A673 (cell line): Measurements from ENCODE around the gene SRRM4. TPM values are rescaled to one million over a fixed set of nuclear protein-coding genes. Genes with fewer than 3 reads are reported as not detected.

Experiments used
- BruUV-seq: library from RNA; stranded (reverse); fragments of 400-500 nt; replicated peaks from 2 replicates; lab custom pipeline; 2021; lab: Mats Ljungman, UMichigan
- CTCF ChIA-PET: fragments of 300-600 bp; sonication (Branson Sonifier 250); formaldehyde crosslinking; loops from one replicate; lab custom pipeline; 2022; ENCODE audit warnings: antibody characterized with exemption; lab: Charles Lee
- POLR2A ChIA-PET: fragments of 300-600 bp; sonication (Branson Sonifier 250); formaldehyde crosslinking; loops from one replicate; lab custom pipeline; 2022; ENCODE audit warnings: antibody characterized with exemption; ENCODE audit not compliant: low non-redundant PET; lab: Charles Lee
- DNase-seq: peaks from one replicate; pipeline ENCODE4 v3.0.0-alpha.2; 2015; ENCODE audit warnings: low spot score
- H3K27ac ChIP-seq: fragments of 200-600 bp; sonication (generic); 2 replicates; pipeline ENCODE4 v1.5.1; 2016; ENCODE audit warnings: mixed run types, low read depth, mild to moderate bottlenecking, mixed read lengths, antibody characterized with exemption, low read length; ENCODE audit not compliant: poor library complexity, severe bottlenecking
- H3K27me3 ChIP-seq: fragments of 200-600 bp; sonication (generic); replicated peaks from 2 replicates; pipeline ENCODE4 v1.6.1; 2017; ENCODE audit warnings: mixed run types, low read depth, mild to moderate bottlenecking, mixed read lengths, antibody characterized with exemption, low read length; ENCODE audit not compliant: insufficient read depth, poor library complexity
- H3K36me3 ChIP-seq: fragments of 200-600 bp; sonication (generic); 2 replicates; pipeline ENCODE4 v1.6.1; 2016; ENCODE audit warnings: mixed run types, mild to moderate bottlenecking, mixed read lengths, antibody characterized with exemption, low read length; ENCODE audit not compliant: insufficient read depth, poor library complexity, severe bottlenecking
- H3K4me1 ChIP-seq: fragments of 200-600 bp; sonication (generic); 2 replicates; pipeline ENCODE4 v1.6.1; 2017; ENCODE audit warnings: mixed run types, mild to moderate bottlenecking, mixed read lengths, antibody characterized with exemption, low read length; ENCODE audit not compliant: insufficient read depth, poor library complexity, severe bottlenecking
- H3K4me3 ChIP-seq: fragments of 200-600 bp; sonication (generic); 2 replicates; pipeline ENCODE4 v1.5.1; 2016; ENCODE audit warnings: low read depth, mixed run types, mild to moderate bottlenecking, mixed read lengths, low read length; ENCODE audit not compliant: poor library complexity, severe bottlenecking
- H3K9me3 ChIP-seq: fragments of 200-600 bp; sonication (generic); 2 replicates; pipeline ENCODE4 v1.6.1; 2016; ENCODE audit warnings: mixed run types, low read depth, mild to moderate bottlenecking, mixed read lengths, antibody characterized with exemption, low read length; ENCODE audit not compliant: poor library complexity, severe bottlenecking
- EZH2 ChIP-seq: fragments of 200-600 bp; sonication (generic); IDR thresholded peaks from 2 replicates; pipeline ENCODE4 v1.6.1; 2017; ENCODE audit warnings: borderline replicate concordance, low read depth, mild to moderate bottlenecking, mixed read lengths, antibody characterized with exemption, low read length; ENCODE audit not compliant: poor library complexity, severe bottlenecking
- intact Hi-C: fragments of 100-400 bp; cut with micrococcal nuclease; formaldehyde crosslinking; loops from one replicate; pipeline ENCODE4 v1.10.0; 2022; ENCODE audit not compliant: unreplicated experiment
- total RNA-seq: library from RNA; stranded (reverse); gene quantifications from 2 replicates; pipeline ENCODE4 v1.2.3, GENCODE V29; 2021
- TF ChIP-seq, protein P1 (sequence below): fragments of 300-800, 200-600 bp; sonication (generic); conservative IDR thresholded peaks from 2 replicates; pipeline ENCODE4 v1.5.1; 2017; ENCODE audit warnings: low read depth, mild to moderate bottlenecking, antibody characterized with exemption, low read length, moderate library complexity, mixed read lengths

SRRM4 gene
- total RNA-seq, 1 experiment from 2014 or later = not detected

DNA sequence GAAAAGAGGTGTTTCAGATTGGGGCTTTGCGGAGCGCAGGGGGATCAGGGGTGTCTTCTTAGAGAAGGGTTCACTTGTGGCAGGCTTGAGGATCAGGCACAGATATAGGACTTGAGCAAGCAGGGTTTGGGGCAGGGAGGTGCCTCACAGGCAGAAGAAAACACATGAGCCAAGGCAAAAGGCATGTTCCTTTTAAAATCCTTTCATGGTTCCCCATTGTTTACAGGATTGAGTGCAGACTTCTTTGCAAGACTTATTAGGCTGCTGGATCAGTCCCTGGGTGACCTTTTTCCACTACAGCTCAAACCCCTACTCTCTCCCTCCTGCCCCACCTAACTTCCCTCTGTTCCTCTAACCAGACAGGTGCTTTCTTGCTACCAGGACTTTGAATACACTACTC is 217.1 kb downstream of the SRRM4 start:
- Histone ChIP-seq H3K9me3 (no peaks in the 10 kb centered on the region), H3K36me3 (no peaks in the 10 kb centered on the region), H3K27me3 (peaks cover 11% of the 10 kb centered on the region), H3K4me1 (no peaks in the 10 kb centered on the region), H3K4me3 (no peak overlapping the region), H3K27ac (no peak overlapping the region)
- no peak for TF ChIP-seq EZH2
- TF ChIP-seq, protein P1, sequence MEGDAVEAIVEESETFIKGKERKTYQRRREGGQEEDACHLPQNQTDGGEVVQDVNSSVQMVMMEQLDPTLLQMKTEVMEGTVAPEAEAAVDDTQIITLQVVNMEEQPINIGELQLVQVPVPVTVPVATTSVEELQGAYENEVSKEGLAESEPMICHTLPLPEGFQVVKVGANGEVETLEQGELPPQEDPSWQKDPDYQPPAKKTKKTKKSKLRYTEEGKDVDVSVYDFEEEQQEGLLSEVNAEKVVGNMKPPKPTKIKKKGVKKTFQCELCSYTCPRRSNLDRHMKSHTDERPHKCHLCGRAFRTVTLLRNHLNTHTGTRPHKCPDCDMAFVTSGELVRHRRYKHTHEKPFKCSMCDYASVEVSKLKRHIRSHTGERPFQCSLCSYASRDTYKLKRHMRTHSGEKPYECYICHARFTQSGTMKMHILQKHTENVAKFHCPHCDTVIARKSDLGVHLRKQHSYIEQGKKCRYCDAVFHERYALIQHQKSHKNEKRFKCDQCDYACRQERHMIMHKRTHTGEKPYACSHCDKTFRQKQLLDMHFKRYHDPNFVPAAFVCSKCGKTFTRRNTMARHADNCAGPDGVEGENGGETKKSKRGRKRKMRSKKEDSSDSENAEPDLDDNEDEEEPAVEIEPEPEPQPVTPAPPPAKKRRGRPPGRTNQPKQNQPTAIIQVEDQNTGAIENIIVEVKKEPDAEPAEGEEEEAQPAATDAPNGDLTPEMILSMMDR = no peak
- intact Hi-C loops = no loop called here
- no TSS peak for BruUV-seq
- no peak for DNase-seq
- POLR2A ChIA-PET = no interaction called here
- CTCF ChIA-PET = no interaction called here

GRCh38 chr12:119200601-119201000 is 219.3 kb downstream of the SRRM4 start:
- Histone ChIP-seq H3K27ac (no peak overlapping the region), H3K36me3 (no peaks in the 10 kb centered on the region), H3K27me3 (peaks cover 31% of the 10 kb centered on the region), H3K9me3 (no peaks in the 10 kb centered on the region), H3K4me3 (no peak overlapping the region), H3K4me1 (no peaks in the 10 kb centered on the region)
- ChIA-PET POLR2A (no interaction called here), CTCF (no interaction called here)
- BruUV-seq = no TSS peak
- TF ChIP-seq, protein P1 = no peak
- TF ChIP-seq EZH2 = no peak
- intact Hi-C loops = no loop called here
- no peak for DNase-seq

GRCh38 chr12:119201789-119202543 is 220.6 kb downstream of the SRRM4 start:
- DNase-seq = no peak
- Histone ChIP-seq H3K36me3 (no peaks in the 10 kb centered on the region), H3K27ac (no peak overlapping the region), H3K4me1 (no peaks in the 10 kb centered on the region), H3K27me3 (peaks cover 37% of the 10 kb centered on the region), H3K9me3 (no peaks in the 10 kb centered on the region), H3K4me3 (no peak overlapping the region)
- no peak for TF ChIP-seq EZH2
- TF ChIP-seq, protein P1 = no peak
- BruUV-seq = no TSS peak
- POLR2A ChIA-PET = interaction anchor here (0.6 kb wide), 1 partner anchor 242 kb away, joined by 3 read pairs; no protein-coding TSS in a partner anchor
- CTCF ChIA-PET = no interaction called here
- intact Hi-C loops = no loop called here
